ENCODE data around the gene LIPC.

LIPC gene

GRCh38 chr15:58521293-58521991 is 89.7 kb downstream of the LIPC start:
- DNase-seq = no peak

GRCh38 chr15:58522391-58522790 is 90.6 kb downstream of the LIPC start:
- peak; percentile 69 for DNase-seq

GRCh38 chr15:58522865-58523264 is 91.1 kb downstream of the LIPC start:
- peak; percentile 41 for DNase-seq

- DNase-seq = no peak
Observed at GRCh38 chr15:58523634-58524033, 91.8 kb downstream of the LIPC start.

- no peak for DNase-seq
Observed at GRCh38 chr15:58524247-58524646, 92.5 kb downstream of the LIPC start.

- DNase-seq = no peak
Observed at GRCh38 chr15:58525991-58526421, 94.2 kb downstream of the LIPC start.

- no peak for DNase-seq
Observed at GRCh38 chr15:58526647-58527192, 94.9 kb downstream of the LIPC start.

GRCh38 chr15:58527573-58528187 is 95.9 kb downstream of the LIPC start:
- DNase-seq = no peak

- no peak for DNase-seq
Observed at GRCh38 chr15:58528188-58528870, 96.5 kb downstream of the LIPC start.

GRCh38 chr15:58529041-58529440 is 97.2 kb downstream of the LIPC start:
- no peak for DNase-seq

GRCh38 chr15:58530056-58530590 is 98.3 kb downstream of the LIPC start:
- no peak for DNase-seq

- DNase-seq = no peak
Observed at GRCh38 chr15:58532126-58532525, 100.3 kb downstream of the LIPC start.

GRCh38 chr15:58534556-58534955 is 102.8 kb downstream of the LIPC start:
- no peak for DNase-seq

- DNase-seq = no peak
Observed at GRCh38 chr15:58535337-58535736, 103.5 kb downstream of the LIPC start.

GRCh38 chr15:58535894-58536293 is 104.1 kb downstream of the LIPC start:
- DNase-seq = no peak

- DNase-seq = no peak
Observed at GRCh38 chr15:58536414-58536813, 104.6 kb downstream of the LIPC start.

GRCh38 chr15:58537033-58537432 is 105.2 kb downstream of the LIPC start:
- no peak for DNase-seq

GRCh38 chr15:58538225-58538727 is 106.5 kb downstream of the LIPC start:
- no peak for DNase-seq

- DNase-seq = no peak
Observed at GRCh38 chr15:58538901-58539300, 107.1 kb downstream of the LIPC start.

- DNase-seq = no peak
Observed at GRCh38 chr15:58539548-58539947, 107.8 kb downstream of the LIPC start.

- no peak for DNase-seq
Observed at GRCh38 chr15:58541410-58542087, 109.8 kb downstream of the LIPC start.

GRCh38 chr15:58543664-58544335 is 112.0 kb downstream of the LIPC start:
- no peak for DNase-seq

Data from NCI-H446 treated with DMSO at 0.1 percent for 48 hours (cell line).